AG08396 (cell line): Measurements from ENCODE around the gene TULP4.
"Not testable (repeated sequence)": the region's sequence is repeated elsewhere in the genome, so short reads cannot be mapped to it uniquely, and the experiment has no call there.

ENCODE experiments used
- DNase-seq: peaks from one replicate; pipeline ENCODE4 v3.0.0; 2012; ENCODE audit warnings: low spot score, mixed read lengths

The TULP4 gene

GRCh38 chr6:158391276-158391675 lies 79.0 kb downstream of the TULP4 start:
- no peak for DNase-seq

GRCh38 chr6:158391977-158392376 lies 79.7 kb downstream of the TULP4 start:
- DNase-seq = not testable (repeated sequence)

GRCh38 chr6:158396136-158396535 lies 83.9 kb downstream of the TULP4 start:
- no peak for DNase-seq

GRCh38 chr6:158397578-158397977 lies 85.3 kb downstream of the TULP4 start:
- no peak for DNase-seq

- no peak for DNase-seq
These were observed 86.2 kb downstream of the TULP4 start for GRCh38 chr6:158398252-158399024.

GRCh38 chr6:158399040-158399700 lies 86.9 kb downstream of the TULP4 start:
- DNase-seq = no peak

- DNase-seq = no peak
These were observed 89.9 kb downstream of the TULP4 start for GRCh38 chr6:158402184-158402583.

GRCh38 chr6:158405321-158405831 lies 93.1 kb downstream of the TULP4 start:
- DNase-seq = not testable (repeated sequence)

- DNase-seq = no peak
These were observed 93.7 kb downstream of the TULP4 start for GRCh38 chr6:158405933-158406332.

- DNase-seq = no peak
These were observed 94.5 kb downstream of the TULP4 start for GRCh38 chr6:158406736-158407135.

- no peak for DNase-seq
These were observed 95.7 kb downstream of the TULP4 start for GRCh38 chr6:158408013-158408412.

GRCh38 chr6:158408552-158409130 lies 96.4 kb downstream of the TULP4 start:
- peak; percentile 37 for DNase-seq

GRCh38 chr6:158409451-158409850 lies 97.2 kb downstream of the TULP4 start:
- no peak for DNase-seq

- no peak for DNase-seq
These were observed 98.5 kb downstream of the TULP4 start for GRCh38 chr6:158410784-158411183.

- DNase-seq = no peak
These were observed 99.7 kb downstream of the TULP4 start for GRCh38 chr6:158411998-158412397.

GRCh38 chr6:158413028-158413427 lies 100.8 kb downstream of the TULP4 start:
- DNase-seq = no peak

GRCh38 chr6:158413814-158414565 lies 101.7 kb downstream of the TULP4 start:
- DNase-seq = no peak

GRCh38 chr6:158414851-158415262 lies 102.6 kb downstream of the TULP4 start:
- peak; percentile 32 for DNase-seq

GRCh38 chr6:158415666-158416065 lies 103.4 kb downstream of the TULP4 start:
- DNase-seq = no peak

- DNase-seq = no peak
These were observed 104.9 kb downstream of the TULP4 start for GRCh38 chr6:158416883-158417759.

GRCh38 chr6:158417760-158418098 lies 105.5 kb downstream of the TULP4 start:
- DNase-seq = peak; percentile 61
